ENCODE results near the gene ENKD1.

ENKD1 gene

GRCh38 chr16:67663877-67664222 lies 2.7 kb downstream of the ENKD1 start:
- no peak for DNase-seq (ENCODE audit: low read depth)

DNA sequence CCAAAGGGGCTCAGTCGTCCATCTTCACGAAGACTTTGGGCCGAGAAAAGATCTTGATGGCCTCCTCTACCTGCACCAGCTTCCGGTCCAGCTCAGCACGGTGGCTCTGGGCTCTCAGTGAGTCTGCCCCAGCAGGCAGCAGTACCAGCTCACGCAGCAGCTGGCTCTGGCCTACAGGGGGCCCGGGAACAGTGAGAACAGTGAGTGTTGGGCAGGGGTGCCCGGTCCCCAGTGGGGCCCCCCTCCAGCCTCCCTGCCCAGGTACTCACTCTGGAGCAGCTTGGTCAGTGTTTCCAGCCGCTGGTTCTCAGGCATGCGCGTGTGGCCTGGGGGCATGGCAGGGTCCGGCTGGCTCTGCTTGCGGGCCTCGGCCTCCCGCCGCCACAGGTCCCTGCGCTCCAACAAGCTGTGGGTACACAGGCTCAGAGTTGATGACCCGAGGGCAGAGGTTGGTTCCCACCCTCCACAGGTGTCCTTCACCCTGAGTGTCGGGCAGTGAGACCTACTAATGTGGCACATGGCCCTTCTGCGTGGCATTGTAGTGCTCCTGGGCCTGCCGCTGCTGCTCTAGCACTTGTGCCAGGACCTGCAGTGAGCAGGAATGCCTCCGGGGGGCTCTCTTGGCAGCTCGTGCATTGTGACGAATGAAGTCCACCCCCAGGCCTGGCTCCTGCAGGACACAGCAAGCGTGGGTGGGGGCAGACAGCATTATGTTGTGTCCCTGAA lies 3.2 kb downstream of the ENKD1 start:
- peak; percentile 31 for DNase-seq (ENCODE audit: low read depth)

- no peak for DNase-seq (ENCODE audit: low read depth)
Measured at GRCh38 chr16:67662653-67663010, 3.9 kb downstream of the ENKD1 start.

GRCh38 chr16:67661886-67662652 lies 4.5 kb downstream of the ENKD1 start:
- DNase-seq (ENCODE audit: low read depth) = no peak

- peak; percentile 25 for DNase-seq (ENCODE audit: low read depth)
Measured at GRCh38 chr16:67661101-67661761, 5.3 kb downstream of the ENKD1 start.

DNA sequence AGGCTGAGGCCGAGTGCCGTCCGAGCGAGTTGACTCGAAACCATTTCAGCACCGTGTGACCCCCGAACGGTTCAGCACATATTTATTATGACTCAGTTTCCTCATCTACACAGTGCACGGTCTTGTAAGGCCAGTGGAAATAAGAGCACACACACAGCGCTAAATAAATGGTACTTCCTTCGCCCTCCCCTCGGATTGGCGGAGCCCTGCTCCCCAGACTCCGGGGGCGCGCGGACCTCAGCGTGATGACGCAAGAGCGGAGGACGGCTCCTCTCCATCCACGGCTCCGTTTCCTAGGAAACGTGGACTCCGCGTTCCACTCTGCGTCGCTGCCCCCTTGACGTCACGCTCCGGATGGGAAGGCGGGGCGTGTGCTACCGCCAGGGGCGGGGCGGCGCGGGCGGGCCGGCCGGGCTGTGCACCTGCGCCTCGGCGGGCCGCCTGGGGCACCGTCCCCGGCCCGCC lies 6.0 kb downstream of the ENKD1 start, which contains the start of gene PARD6A:
Gene PARD6A (plus strand): TSS at position 397 of the 465 bp plus-strand sequence. CDS start 79 bp downstream, outside the sequence.
- peak; percentile 94 for DNase-seq (ENCODE audit: low read depth)

DNA sequence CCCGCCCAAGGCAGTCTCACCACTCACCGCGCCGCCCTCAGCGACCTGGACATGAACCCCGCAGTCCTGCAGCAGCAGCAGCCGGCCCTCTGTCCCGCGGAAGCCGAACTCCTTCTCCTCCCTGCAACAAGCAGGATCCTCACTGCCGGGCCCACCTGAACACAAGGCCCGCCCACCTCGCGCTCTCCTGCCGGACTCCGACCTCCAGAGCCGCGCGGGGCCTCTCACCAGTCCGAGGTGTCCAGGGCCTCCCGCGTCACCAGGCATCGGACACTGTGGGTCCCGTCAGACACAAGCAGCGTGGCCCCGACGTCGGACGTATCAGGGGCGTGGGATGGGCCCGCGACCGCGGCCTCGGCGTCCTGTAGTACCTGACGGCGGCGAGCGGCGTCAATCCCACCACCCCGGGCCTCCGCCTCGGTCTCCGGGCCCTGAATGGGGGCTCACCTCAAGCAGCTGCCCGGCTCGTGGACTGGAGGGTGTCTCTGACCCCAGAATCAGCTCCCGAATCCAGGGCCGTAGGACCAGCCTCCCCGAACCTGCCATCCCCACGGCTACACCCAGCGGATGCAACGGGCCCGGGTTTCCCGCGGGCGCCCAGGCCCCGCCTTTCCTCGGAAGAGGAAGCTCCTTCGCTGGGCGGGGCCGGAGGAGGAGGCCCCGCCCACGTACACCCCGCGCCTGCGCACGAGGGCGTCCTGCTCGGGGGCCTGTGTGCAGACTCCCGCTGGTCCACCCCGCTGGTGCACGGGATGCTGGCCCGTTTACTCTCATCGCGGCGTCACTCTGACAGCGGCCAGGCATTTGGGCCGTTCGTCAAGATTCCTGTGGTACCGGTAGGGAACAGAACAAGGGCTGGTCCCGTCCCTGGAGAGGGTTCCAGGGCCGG lies 6.6 kb downstream of the ENKD1 start, which contains the start of gene ACD:
Gene ACD (minus strand): TSS at position 586 of the 889 bp plus-strand sequence. CDS start 40 bp downstream, at position 546.
- peak; percentile 94 for DNase-seq (ENCODE audit: low read depth)

DNA sequence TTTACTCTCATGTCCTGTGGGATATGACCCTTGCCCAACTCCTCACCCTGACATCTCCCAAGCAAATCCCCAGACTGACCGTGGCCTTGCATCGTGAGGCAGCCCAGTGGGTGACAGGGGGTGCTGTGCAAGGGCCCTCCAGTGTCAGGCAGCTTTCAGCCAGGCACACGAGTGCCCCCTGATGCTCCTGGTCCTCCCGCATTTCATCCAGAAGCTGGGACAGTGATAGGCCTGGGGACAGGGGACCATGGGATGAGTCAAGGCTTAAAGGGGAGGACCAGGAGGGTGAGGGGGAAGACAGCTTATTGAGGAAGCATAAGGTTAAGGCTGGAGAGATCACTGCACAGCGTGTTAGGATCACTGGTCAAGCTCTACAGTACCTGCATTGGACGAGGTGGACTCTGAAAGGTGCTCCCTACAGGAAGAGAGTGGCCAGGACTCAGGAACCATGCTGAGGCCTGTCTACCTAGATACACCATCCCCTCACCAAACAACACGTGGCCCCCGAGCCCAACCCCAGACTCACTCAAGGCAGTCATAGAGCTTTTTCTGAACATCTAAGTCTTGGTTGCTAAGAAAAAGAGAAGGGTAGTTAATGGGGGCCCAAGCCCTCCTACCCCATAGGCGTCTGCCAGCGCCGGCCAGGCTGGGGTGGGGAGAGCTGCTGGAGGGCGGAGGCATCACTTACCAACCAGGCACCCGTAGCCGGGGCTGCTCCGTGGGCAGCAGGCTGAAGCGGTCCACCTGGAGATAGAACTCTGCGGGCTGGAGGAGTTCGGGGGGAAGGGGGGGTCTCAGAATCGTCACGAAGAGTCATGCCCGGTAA lies 7.5 kb downstream of the ENKD1 start:
- no peak for DNase-seq (ENCODE audit: low read depth)

GRCh38 chr16:67657751-67658518 lies 8.6 kb downstream of the ENKD1 start:
- no peak for DNase-seq (ENCODE audit: low read depth)

DNA sequence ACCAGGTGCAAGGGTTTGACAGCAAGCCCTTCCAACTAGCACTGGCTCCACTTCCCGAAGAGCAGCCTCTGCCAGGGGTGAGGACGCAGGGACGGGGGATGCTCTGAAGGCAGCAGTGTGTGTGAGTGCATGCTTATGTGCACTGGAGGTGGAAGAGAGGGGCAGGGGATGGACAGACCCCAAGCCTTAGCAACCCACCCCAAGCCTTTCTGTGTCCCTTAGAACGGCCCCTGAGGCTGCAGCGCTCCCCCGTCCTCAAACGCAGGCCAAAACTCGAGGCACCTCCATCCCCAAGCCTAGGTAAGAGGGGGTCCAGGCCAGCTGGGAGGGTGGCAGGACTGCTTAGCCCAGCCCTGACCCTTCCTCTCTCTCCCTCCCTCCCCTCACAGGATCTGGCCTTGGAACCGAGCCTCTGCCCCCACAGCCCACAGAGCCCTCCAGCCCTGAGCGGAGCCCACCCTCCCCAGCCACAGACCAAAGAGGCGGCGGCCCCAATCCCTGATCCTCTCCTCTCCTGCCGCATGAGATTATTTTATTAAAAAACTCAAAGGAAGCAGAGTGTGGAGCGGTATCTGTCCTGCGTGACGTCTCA lies 9.4 kb downstream of the ENKD1 start:
- no peak for DNase-seq (ENCODE audit: low read depth)

GRCh38 chr16:67656344-67657016 lies 10.1 kb downstream of the ENKD1 start:
- DNase-seq (ENCODE audit: low read depth) = no peak

DNA sequence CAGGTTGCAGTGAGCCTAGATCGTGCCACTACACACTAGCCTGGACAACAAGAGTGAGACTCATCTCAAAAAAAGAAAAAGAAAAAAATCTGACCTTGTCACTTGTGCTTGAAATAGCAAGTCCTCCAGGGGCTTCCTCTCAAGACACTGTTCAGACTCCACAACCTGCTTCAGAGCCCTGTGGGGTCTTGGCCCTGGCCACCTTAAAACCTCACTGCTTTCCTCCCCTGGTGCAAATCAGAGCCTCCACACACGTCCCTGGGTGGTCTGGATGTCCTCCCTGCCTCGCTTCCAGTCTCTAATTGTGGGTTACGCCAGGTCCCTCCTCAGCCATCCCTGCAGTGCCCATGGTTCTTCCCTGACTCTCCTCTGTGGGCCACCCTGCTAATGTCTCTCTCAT lies 11.2 kb downstream of the ENKD1 start:
- no peak for DNase-seq (ENCODE audit: low read depth)

DNA sequence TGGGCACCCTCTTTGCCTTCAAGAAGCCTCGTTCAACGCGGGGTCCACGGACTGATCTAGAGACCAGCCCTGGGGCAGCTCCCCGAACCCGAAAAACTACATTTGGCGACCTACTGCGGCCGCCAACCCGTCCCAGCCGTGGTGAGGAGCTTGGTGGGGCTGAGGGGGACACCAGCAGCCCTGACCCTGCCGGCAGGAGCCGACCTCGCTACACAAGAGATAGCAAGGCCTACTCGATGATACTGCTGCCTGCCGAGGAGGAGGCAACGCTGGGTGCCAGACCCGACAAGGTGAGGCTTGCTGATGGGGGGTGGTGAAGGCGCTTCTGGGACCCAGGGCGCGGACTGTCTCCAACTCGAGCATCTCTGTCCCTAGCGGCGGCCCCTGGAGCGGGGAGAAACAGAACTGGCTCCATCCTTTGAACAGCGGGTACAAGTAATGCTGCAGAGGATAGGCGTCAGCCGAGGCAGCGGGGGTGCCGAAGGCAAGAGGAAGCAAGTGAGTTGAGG lies 12.1 kb downstream of the ENKD1 start:
- no peak for DNase-seq (ENCODE audit: low read depth)

DNA sequence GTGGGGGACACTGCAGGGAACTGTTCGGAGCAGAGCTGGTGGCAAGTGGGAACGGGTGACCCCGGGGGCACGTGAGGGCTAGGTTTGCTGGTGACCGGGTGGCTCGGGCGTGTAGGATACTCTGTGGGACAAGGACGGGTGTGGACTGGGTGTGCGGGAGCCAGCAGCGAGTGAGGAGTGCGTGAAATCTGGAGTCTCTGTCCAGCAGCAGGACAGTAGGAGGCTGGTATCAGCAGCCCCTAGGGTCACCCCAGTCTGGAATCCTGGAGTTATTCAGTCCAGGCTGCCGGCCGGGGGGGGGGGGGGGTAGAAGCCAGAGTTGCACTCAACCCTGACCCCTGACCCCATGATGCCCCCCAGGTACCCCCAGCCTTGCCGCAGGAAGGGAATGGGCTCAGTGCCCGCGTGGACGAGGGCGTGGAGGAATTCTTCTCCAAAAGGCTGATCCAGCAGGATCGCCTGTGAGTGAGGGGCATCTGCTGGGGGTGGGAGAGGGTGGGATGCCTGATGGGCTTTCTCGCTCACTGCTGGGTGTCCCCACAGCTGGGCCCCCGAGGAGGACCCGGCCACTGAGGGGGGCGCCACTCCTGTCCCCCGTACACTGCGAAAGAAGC lies 12.7 kb downstream of the ENKD1 start:
- no peak for DNase-seq (ENCODE audit: low read depth)

DNA sequence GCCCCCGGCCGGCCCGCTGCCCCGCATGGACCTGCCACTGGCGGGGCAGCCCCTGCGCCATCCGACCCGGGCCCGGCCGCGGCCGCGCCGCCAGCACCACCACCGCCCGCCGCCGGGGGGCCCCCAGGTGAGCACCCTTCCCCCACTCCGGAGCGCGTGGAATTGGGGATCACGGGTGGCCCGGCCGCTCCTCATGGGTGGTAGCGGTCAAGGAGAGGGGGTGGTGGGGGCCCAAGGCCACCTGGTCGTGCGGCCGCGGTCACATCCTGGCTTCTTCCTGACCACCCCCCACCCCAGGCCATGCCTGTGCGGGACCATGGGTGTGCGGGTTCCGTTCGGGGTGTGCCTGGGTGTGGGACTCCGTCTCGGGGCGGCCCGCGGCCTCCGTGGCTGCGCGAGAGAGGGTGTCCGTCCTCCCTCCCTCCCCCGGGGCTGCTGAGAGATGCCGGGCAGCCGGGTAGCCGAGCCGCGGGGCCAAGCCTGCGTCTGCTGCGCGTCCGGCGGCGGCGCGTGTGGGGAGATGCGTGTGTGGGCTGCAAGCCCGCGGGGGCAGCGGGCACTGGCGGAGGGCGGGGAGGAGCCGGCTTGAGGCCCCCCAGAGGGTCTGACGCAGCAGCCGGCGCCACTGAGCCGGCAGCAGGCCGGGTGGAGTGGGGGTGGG lies 13.3 kb downstream of the ENKD1 start:
- DNase-seq (ENCODE audit: low read depth) = no peak

- no peak for DNase-seq (ENCODE audit: low read depth)
Measured at GRCh38 chr16:67652578-67653127, 13.9 kb downstream of the ENKD1 start.

DNA sequence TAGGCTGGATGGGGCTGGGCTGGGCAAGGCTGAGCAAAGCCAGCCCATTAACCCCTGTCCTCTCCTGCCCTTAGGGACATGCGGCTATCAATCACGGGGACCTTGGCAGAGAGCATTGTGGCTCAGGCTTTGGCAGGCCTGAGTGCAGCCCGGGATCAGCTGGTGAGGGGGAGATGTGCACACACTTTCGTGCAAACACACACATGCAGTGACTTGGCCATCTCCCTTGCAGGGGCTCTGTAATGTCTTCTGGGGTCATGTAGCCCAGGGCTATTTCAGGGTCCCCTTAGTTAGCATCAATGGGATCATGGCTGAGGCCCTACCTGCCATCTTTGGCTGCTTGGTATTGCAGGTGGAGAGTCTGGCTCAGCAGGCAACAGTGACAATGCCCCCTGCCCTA lies 14.7 kb downstream of the ENKD1 start:
- no peak for DNase-seq (ENCODE audit: low read depth)

DNA sequence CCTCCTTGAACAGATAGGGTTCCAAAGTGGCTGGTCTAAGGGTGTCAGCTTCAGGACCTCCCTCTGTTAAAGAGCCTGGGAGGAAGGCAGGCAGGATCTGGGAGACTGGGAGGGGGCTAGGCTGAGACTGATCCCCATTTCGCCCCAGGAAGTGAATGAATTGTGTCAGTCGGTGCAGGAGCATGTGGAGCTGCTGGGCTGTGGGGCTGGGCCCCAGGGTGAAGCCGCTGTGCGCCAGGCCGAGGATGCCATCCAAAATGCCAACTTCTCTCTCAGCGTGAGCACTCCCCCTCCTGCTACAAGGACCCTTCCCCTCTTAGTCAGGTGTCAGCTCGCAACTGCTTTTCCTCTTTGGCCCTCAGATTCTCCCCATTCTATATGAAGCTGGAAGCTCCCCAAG lies 15.5 kb downstream of the ENKD1 start:
- no peak for DNase-seq (ENCODE audit: low read depth)

Data from activated T-cell treated with anti-CD3 and anti-CD28 coated beads for 48 hours (primary cell).